A673 (cell line): ENCODE measurements around the gene PLA2G4A.

Experiments
- EZH2 ChIP-seq: fragments of 200-600 bp; sonication (generic); IDR thresholded peaks from 2 replicates; pipeline ENCODE4 v1.6.1; 2017; ENCODE audit warnings: borderline replicate concordance, low read depth, mild to moderate bottlenecking, mixed read lengths, antibody characterized with exemption, low read length; ENCODE audit not compliant: poor library complexity, severe bottlenecking
- TF ChIP-seq, protein P1 (sequence below): fragments of 300-800, 200-600 bp; sonication (generic); conservative IDR thresholded peaks from 2 replicates; pipeline ENCODE4 v1.5.1; 2017; ENCODE audit warnings: low read depth, mild to moderate bottlenecking, antibody characterized with exemption, low read length, moderate library complexity, mixed read lengths

DNA sequence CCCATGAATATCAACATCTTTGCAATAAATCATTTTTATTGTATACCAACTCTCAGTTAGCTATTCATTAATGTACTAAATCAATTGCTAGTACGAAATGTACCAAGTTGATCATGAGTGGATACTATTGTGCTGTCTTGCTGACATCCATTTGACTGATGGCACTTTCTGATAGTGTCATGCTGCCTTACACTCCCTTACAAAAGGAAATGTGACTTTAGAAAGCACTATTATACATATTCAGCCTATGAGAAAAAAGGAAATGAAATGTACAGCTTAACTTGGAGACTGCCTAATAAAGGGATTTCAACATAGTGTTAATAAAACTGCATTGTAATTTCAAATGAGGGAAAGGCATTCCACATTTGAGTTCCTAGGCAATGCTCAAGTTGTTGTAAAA is 52.2 kb downstream of the PLA2G4A start:
- TF ChIP-seq, protein P1, sequence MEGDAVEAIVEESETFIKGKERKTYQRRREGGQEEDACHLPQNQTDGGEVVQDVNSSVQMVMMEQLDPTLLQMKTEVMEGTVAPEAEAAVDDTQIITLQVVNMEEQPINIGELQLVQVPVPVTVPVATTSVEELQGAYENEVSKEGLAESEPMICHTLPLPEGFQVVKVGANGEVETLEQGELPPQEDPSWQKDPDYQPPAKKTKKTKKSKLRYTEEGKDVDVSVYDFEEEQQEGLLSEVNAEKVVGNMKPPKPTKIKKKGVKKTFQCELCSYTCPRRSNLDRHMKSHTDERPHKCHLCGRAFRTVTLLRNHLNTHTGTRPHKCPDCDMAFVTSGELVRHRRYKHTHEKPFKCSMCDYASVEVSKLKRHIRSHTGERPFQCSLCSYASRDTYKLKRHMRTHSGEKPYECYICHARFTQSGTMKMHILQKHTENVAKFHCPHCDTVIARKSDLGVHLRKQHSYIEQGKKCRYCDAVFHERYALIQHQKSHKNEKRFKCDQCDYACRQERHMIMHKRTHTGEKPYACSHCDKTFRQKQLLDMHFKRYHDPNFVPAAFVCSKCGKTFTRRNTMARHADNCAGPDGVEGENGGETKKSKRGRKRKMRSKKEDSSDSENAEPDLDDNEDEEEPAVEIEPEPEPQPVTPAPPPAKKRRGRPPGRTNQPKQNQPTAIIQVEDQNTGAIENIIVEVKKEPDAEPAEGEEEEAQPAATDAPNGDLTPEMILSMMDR, result no peak
- TF ChIP-seq EZH2, result no peak
